Mononuclear cell (primary cell): ENCODE measurements around the gene SLC38A8. TPM values are rescaled to one million over a fixed set of nuclear protein-coding genes. Genes with fewer than 3 reads are reported as not detected.

ENCODE experiments used
- H3K27me3 ChIP-seq: 2 replicates; pipeline ENCODE4 v1.6.0; 2011; ENCODE audit warnings: low read length, control low read depth; ENCODE audit not compliant: insufficient read depth
- H3K4me1 ChIP-seq: 2 replicates; pipeline ENCODE4 v1.5.1; 2011; ENCODE audit warnings: mild to moderate bottlenecking, low read length, control low read depth; ENCODE audit not compliant: insufficient read depth
- H3K4me3 ChIP-seq: 2 replicates; pipeline ENCODE4 v1.5.1; 2011; ENCODE audit warnings: mild to moderate bottlenecking, low read length, moderate library complexity
- H3K9me3 ChIP-seq: 2 replicates; pipeline ENCODE4 v1.5.1; 2011; ENCODE audit warnings: low read depth, mild to moderate bottlenecking, control low read depth, low read length
- total RNA-seq: library from RNA; depleted of rRNA; stranded (reverse); fragments of >200 nt; gene quantifications from one replicate; pipeline ENCODE4 v1.2.3, GENCODE V29; 2012

Gene SLC38A8
- total RNA-seq, 1 donor: not detected

- no peak overlapping the region for H3K4me3 ChIP-seq
- no peaks in the 10 kb centered on the region for H3K4me1 ChIP-seq
- no peaks in the 10 kb centered on the region for H3K9me3 ChIP-seq
- H3K27me3 ChIP-seq: peaks cover 8% of the 10 kb centered on the region
Measured at GRCh38 chr16:84047626-84048025, 5.0 kb upstream of the SLC38A8 start.

- H3K4me3 ChIP-seq: no peak overlapping the region
- no peaks in the 10 kb centered on the region for H3K4me1 ChIP-seq
- peaks cover 8% of the 10 kb centered on the region for H3K27me3 ChIP-seq
- H3K9me3 ChIP-seq: no peaks in the 10 kb centered on the region
Measured at GRCh38 chr16:84047206-84047605, 4.6 kb upstream of the SLC38A8 start.

GRCh38 chr16:84045818-84046470 lies 3.3 kb upstream of the SLC38A8 start:
- H3K9me3 ChIP-seq: no peaks in the 10 kb centered on the region
- no peak overlapping the region for H3K4me3 ChIP-seq
- peaks cover 8% of the 10 kb centered on the region for H3K27me3 ChIP-seq
- no peaks in the 10 kb centered on the region for H3K4me1 ChIP-seq

- Histone ChIP-seq H3K4me3 (no peak overlapping the region), H3K4me1 (no peaks in the 10 kb centered on the region), H3K9me3 (no peaks in the 10 kb centered on the region), H3K27me3 (peaks cover 8% of the 10 kb centered on the region)
Measured at GRCh38 chr16:84045001-84045817, 2.6 kb upstream of the SLC38A8 start.

- no peaks in the 10 kb centered on the region for H3K9me3 ChIP-seq
- peaks cover 8% of the 10 kb centered on the region for H3K27me3 ChIP-seq
- H3K4me1 ChIP-seq: no peaks in the 10 kb centered on the region
- no peak overlapping the region for H3K4me3 ChIP-seq
Measured at GRCh38 chr16:84044118-84044488, 1.5 kb upstream of the SLC38A8 start.

GRCh38 chr16:84043486-84044117 lies 1.0 kb upstream of the SLC38A8 start:
- H3K27me3 ChIP-seq: peaks cover 8% of the 10 kb centered on the region
- H3K9me3 ChIP-seq: no peaks in the 10 kb centered on the region
- no peaks in the 10 kb centered on the region for H3K4me1 ChIP-seq
- H3K4me3 ChIP-seq: no peak overlapping the region

GRCh38 chr16:84042879-84043485 lies 387 bp upstream of the SLC38A8 start:
- Histone ChIP-seq H3K27me3 (peaks cover 8% of the 10 kb centered on the region), H3K4me3 (no peak overlapping the region), H3K4me1 (no peaks in the 10 kb centered on the region), H3K9me3 (no peaks in the 10 kb centered on the region)

- no peak overlapping the region for H3K4me3 ChIP-seq
- no peaks in the 10 kb centered on the region for H3K9me3 ChIP-seq
- H3K27me3 ChIP-seq: peaks cover 8% of the 10 kb centered on the region
- H3K4me1 ChIP-seq: no peaks in the 10 kb centered on the region
Measured at GRCh38 chr16:84041881-84042280, 714 bp downstream of the SLC38A8 start.

- no peak overlapping the region for H3K4me3 ChIP-seq
- H3K4me1 ChIP-seq: no peaks in the 10 kb centered on the region
- H3K9me3 ChIP-seq: no peaks in the 10 kb centered on the region
- peaks cover 8% of the 10 kb centered on the region for H3K27me3 ChIP-seq
Measured at GRCh38 chr16:84040823-84041820, 1.5 kb downstream of the SLC38A8 start.

- H3K4me1 ChIP-seq: no peaks in the 10 kb centered on the region
- H3K4me3 ChIP-seq: no peak overlapping the region
Measured at GRCh38 chr16:84040226-84040822, 2.3 kb downstream of the SLC38A8 start.

GRCh38 chr16:84039696-84040095 lies 2.9 kb downstream of the SLC38A8 start:
- Histone ChIP-seq H3K4me3 (no peak overlapping the region), H3K27me3 (peaks cover 8% of the 10 kb centered on the region), H3K9me3 (no peaks in the 10 kb centered on the region), H3K4me1 (no peaks in the 10 kb centered on the region)

More at GRCh38 chr16:84040226-84040822, 2.3 kb downstream of the SLC38A8 start:
- Histone ChIP-seq H3K27me3 (peaks cover 8% of the 10 kb centered on the region), H3K9me3 (no peaks in the 10 kb centered on the region)

- no peaks in the 10 kb centered on the region for H3K4me1 ChIP-seq
Measured at GRCh38 chr16:84038469-84038868, 4.1 kb downstream of the SLC38A8 start.

GRCh38 chr16:84036982-84037425 lies 5.6 kb downstream of the SLC38A8 start:
- no peaks in the 10 kb centered on the region for H3K9me3 ChIP-seq
- H3K27me3 ChIP-seq: no peaks in the 10 kb centered on the region
- H3K4me3 ChIP-seq: no peak overlapping the region
- H3K4me1 ChIP-seq: no peaks in the 10 kb centered on the region

More at GRCh38 chr16:84038469-84038868, 4.1 kb downstream of the SLC38A8 start:
- Histone ChIP-seq H3K9me3 (no peaks in the 10 kb centered on the region), H3K27me3 (peaks cover 3% of the 10 kb centered on the region), H3K4me3 (no peak overlapping the region)

- H3K9me3 ChIP-seq: no peaks in the 10 kb centered on the region
- H3K4me1 ChIP-seq: no peaks in the 10 kb centered on the region
- H3K4me3 ChIP-seq: no peak overlapping the region
- H3K27me3 ChIP-seq: no peaks in the 10 kb centered on the region
Measured at GRCh38 chr16:84036131-84036530, 6.5 kb downstream of the SLC38A8 start.
